Colonic mucosa (tissue), 4 donors: Measurements from ENCODE around the gene ELOVL5. TPM values are rescaled to one million over a fixed set of nuclear protein-coding genes. Genes with fewer than 3 reads are reported as not detected.

ENCODE experiments used
- DNase-seq: peaks from one replicate; pipeline ENCODE4 v3.0.0-alpha.2; 2020
- H3K27ac ChIP-seq: fragments of 200-600 bp; one replicate; pipeline ENCODE4 v1.8.0; 2021
- H3K27me3 ChIP-seq: fragments of 200-600 bp; one replicate; pipeline ENCODE4 v1.8.0; 2021
- H3K36me3 ChIP-seq: fragments of 200-600 bp; one replicate; pipeline ENCODE4 v1.8.0; 2021
- H3K4me1 ChIP-seq: fragments of 200-600 bp; one replicate; pipeline ENCODE4 v1.8.0; 2021; ENCODE audit warnings: mild to moderate bottlenecking
- H3K4me3 ChIP-seq: fragments of 200-600 bp; one replicate; pipeline ENCODE4 v1.8.0; 2021
- H3K9ac ChIP-seq, 2 donors: one replicate each; pipeline ENCODE4 v1.7.0; 2013; ENCODE audit warnings: control low read depth in 2 of 2, low read depth in 2 of 2, low read length in 2 of 2
- H3K9me3 ChIP-seq: fragments of 200-600 bp; one replicate; pipeline ENCODE4 v1.8.0; 2021
- CTCF ChIP-seq: fragments of 200-600 bp; IDR thresholded peaks from one replicate; pipeline ENCODE4 v1.8.0; 2022; ENCODE audit warnings: antibody characterized with exemption, mild to moderate bottlenecking
- intact Hi-C: fragments of 100-400 bp; cut with DNase I; formaldehyde crosslinking; loops from one replicate; pipeline ENCODE4 v1.14.1; 2022
- total RNA-seq, 2 donors: library from RNA; stranded (reverse); fragmentation: NEBNext Ultra II Directional in 1 of 2; extraction: Animal tissue kit (Norgen Biotek cat#: 25700) in 1 of 2; gene quantifications; one replicate each; pipeline ENCODE4 v1.2.1, GENCODE V29; 2021
- donor health status: healthy.
- donor health status: DM: no; HTN: no; CAD: no.
- donor health status: DM: no; HTN: no; CAD: no.

Gene ELOVL5
- total RNA-seq, 2 donors from 2014 or later = 17.5 to 34.9 TPM

GRCh38 chr6:53376661-53377226, 28.0 kb upstream of the ELOVL5 start:
- H3K4me1 ChIP-seq = no peaks in the 10 kb centered on the region
- intact Hi-C loops = no loop called here
- no peaks in the 10 kb centered on the region for H3K27me3 ChIP-seq

DNA sequence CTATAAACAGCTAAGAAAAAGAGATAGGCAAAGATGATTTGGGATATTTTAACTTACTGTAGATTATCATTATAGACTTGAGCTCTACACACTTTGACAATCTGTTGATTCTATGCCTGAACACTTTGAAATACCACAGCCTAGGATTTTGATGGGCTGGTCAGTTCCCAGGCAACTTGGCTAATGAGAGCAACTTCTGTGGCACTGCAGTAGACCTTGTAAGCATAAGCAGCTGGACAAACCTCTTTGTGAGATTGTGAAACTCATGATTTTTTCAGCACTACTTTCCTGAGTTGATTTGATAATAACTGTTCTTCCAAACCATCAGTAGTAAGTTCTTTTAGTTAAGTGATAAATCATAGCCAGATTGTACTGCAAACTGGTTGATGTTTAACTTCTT, 27.1 kb upstream of the ELOVL5 start:
- no peak for DNase-seq
- intact Hi-C loops = no loop called here

More at GRCh38 chr6:53376661-53377226, 28.0 kb upstream of the ELOVL5 start:
- no peak for DNase-seq
- Histone ChIP-seq H3K27ac (no peak overlapping the region), H3K36me3 (no peaks in the 10 kb centered on the region), H3K4me3 (no peak overlapping the region), H3K9ac (no peak overlapping the region), H3K9me3 (no peaks in the 10 kb centered on the region)
- TF ChIP-seq CTCF = no peak

GRCh38 chr6:53373638-53374037, 24.9 kb upstream of the ELOVL5 start:
- Histone ChIP-seq H3K4me1 (no peaks in the 10 kb centered on the region), H3K27me3 (no peaks in the 10 kb centered on the region), H3K9me3 (no peaks in the 10 kb centered on the region), H3K4me3 (no peak overlapping the region), H3K36me3 (no peaks in the 10 kb centered on the region), H3K27ac (no peak overlapping the region), H3K9ac (no peak overlapping the region)
- TF ChIP-seq CTCF = no peak
- intact Hi-C loops = no loop called here
- no peak for DNase-seq

More for the DNA sequence above, 27.1 kb upstream of the ELOVL5 start:
- Histone ChIP-seq H3K4me3 (no peak overlapping the region), H3K36me3 (no peaks in the 10 kb centered on the region), H3K9ac (no peak overlapping the region), H3K9me3 (no peaks in the 10 kb centered on the region), H3K4me1 (no peaks in the 10 kb centered on the region), H3K27ac (no peak overlapping the region), H3K27me3 (no peaks in the 10 kb centered on the region)
- TF ChIP-seq CTCF = no peak

GRCh38 chr6:53369876-53370515, 21.2 kb upstream of the ELOVL5 start:
- H3K27ac ChIP-seq = no peak overlapping the region
- H3K4me3 ChIP-seq = no peak overlapping the region
- H3K36me3 ChIP-seq = no peaks in the 10 kb centered on the region
- no peak overlapping the region for H3K9ac ChIP-seq
- H3K4me1 ChIP-seq = no peaks in the 10 kb centered on the region
- no peak for TF ChIP-seq CTCF
- H3K27me3 ChIP-seq = no peaks in the 10 kb centered on the region
- DNase-seq = no peak
- H3K9me3 ChIP-seq = no peaks in the 10 kb centered on the region
- intact Hi-C loops = no loop called here

GRCh38 chr6:53369051-53369450, 20.3 kb upstream of the ELOVL5 start:
- Histone ChIP-seq H3K4me3 (no peak overlapping the region), H3K4me1 (no peaks in the 10 kb centered on the region), H3K27ac (no peak overlapping the region), H3K9me3 (no peaks in the 10 kb centered on the region), H3K9ac (no peak overlapping the region), H3K36me3 (no peaks in the 10 kb centered on the region), H3K27me3 (no peaks in the 10 kb centered on the region)
- no peak for TF ChIP-seq CTCF
- intact Hi-C loops = no loop called here
- no peak for DNase-seq
